Umbilical cord (tissue), 1 donor: Measurements from ENCODE around the gene MRGPRX2. TPM values are rescaled to one million over a fixed set of nuclear protein-coding genes. Genes with fewer than 3 reads are reported as not detected.

Experiments
- total RNA-seq: library from RNA; depleted of rRNA; stranded (reverse); fragments of >200 nt; gene quantifications from one replicate; pipeline ENCODE4 v1.2.3, GENCODE V29; 2014; ENCODE audit warnings: low replicate concordance; ENCODE audit not compliant: insufficient read depth

Gene MRGPRX2
- total RNA-seq, 1 donor from 2014 or later, result 0.24 TPM

Other genes starting within 250 kb of the MRGPRX2 start
- gene MRGPRX1, start 121.3 kb downstream of the MRGPRX2 start, total RNA-seq, result not detected
- 13.5 TPM for gene ZDHHC13, start 56.5 kb upstream of the MRGPRX2 start, total RNA-seq
- gene CSRP3, start 141.3 kb upstream of the MRGPRX2 start, total RNA-seq, result 0.72 TPM
- 19.3 TPM for gene E2F8, start 180.2 kb upstream of the MRGPRX2 start, total RNA-seq